ENCODE results near the gene ZNF253.
"Not testable (repeated sequence)": the region's sequence is repeated elsewhere in the genome, so short reads cannot be mapped to it uniquely, and the experiment has no call there.

Gene ZNF253

GRCh38 chr19:19858751-19859150 is 6.9 kb upstream of the ZNF253 start:
- H3K36me3 ChIP-seq (replicated peaks): no peaks in the 10 kb centered on the region
- H3K27me3 ChIP-seq (replicated peaks): no peaks in the 10 kb centered on the region
- H3K4me3 ChIP-seq (ENCODE audit: low read depth, low read length): no peak overlapping the region
- in situ Hi-C loops (cut with HindIII; ENCODE audit: low pct_ligation_motif_present, low sequenced_read_pairs): no loop called here
- no peak overlapping the region for H3K27ac ChIP-seq
- no peak for TF ChIP-seq CTCF (IDR thresholded peaks at IDR 0.05; ENCODE audit: low read depth, low read length, missing control alignments)
- no peak for DNase-seq

DNA sequence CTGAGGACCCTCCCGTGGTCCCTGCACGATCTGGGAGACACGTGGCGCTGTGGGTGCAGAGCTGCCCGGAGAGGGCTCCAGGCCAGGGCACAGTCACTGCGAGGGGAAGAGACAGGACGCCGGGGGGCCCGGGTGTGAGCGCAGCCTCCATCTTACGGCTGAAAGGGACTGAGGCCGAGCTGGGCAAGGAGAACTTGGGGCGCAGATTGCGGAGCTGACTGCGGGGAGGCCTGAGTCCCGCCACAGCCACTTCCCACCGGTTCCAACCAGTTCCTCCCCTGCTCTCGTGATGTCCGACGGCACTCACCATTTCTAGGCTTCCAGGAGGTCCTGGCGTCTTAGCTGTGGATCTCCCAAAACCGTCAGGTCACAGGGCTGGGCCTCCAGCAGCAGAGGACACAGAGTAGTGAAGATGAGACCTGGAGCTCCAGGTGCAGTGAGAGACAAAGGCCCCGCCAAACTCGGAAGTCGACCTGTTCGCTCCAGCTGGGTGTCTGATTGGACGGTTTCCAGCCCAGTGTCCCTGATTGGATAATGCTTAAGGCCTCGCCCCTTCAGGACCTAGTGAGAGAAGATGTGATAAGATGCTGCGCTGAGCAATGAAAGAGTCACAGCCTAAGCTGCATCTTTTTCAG is 4.8 kb upstream of the ZNF253 start:
- H3K4me3 ChIP-seq (ENCODE audit: low read depth, low read length): no peak overlapping the region
- no peaks in the 10 kb centered on the region for H3K36me3 ChIP-seq (replicated peaks)
- no peaks in the 10 kb centered on the region for H3K27me3 ChIP-seq (replicated peaks)
- no peak for TF ChIP-seq CTCF (IDR thresholded peaks at IDR 0.05; ENCODE audit: low read depth, low read length, missing control alignments)
- H3K27ac ChIP-seq: no peak overlapping the region
- no peak for DNase-seq
- in situ Hi-C loops (cut with HindIII; ENCODE audit: low pct_ligation_motif_present, low sequenced_read_pairs): no loop called here

- in situ Hi-C loops (cut with HindIII; ENCODE audit: low pct_ligation_motif_present, low sequenced_read_pairs): no loop called here
- TF ChIP-seq CTCF (IDR thresholded peaks at IDR 0.05; ENCODE audit: low read depth, low read length, missing control alignments): no peak
- Histone ChIP-seq H3K27me3 (replicated peaks) (no peaks in the 10 kb centered on the region), H3K4me3 (ENCODE audit: low read depth, low read length) (peak overlapping the region; percentile 84), H3K36me3 (replicated peaks) (no peaks in the 10 kb centered on the region), H3K27ac (no peak overlapping the region)
- no peak for DNase-seq
These were observed 1.0 kb downstream of the ZNF253 start for GRCh38 chr19:19866611-19867248.

DNA sequence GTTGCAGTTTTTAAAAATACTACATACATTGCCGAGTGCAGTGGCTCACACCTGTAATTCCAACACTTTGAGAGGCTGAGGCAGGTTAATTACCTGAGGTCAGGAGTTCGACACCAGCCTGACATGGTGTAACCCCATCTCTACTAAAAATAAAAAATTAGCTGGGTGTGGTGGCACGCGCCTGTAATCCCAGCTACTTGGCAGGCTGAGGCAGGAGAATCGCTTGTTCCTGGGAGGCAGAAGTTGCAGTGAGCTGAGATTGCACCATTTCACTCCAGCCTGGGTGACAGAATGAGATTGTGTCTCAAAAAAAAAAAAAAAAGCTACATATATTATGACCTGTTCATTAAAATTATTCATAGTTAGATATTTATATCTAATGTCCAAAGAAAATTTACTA is 4.4 kb downstream of the ZNF253 start:
- H3K27ac ChIP-seq; DNase-seq; in situ Hi-C loops (cut with HindIII; ENCODE audit: low pct_ligation_motif_present, low sequenced_read_pairs); H3K36me3 ChIP-seq (replicated peaks); H3K4me3 ChIP-seq (ENCODE audit: low read depth, low read length); H3K27me3 ChIP-seq (replicated peaks): not testable (repeated sequence)

GRCh38 chr19:19871932-19872331 is 6.2 kb downstream of the ZNF253 start:
- Histone ChIP-seq H3K36me3 (replicated peaks) (no peaks in the 10 kb centered on the region), H3K27ac (no peak overlapping the region), H3K27me3 (replicated peaks) (no peaks in the 10 kb centered on the region), H3K4me3 (ENCODE audit: low read depth, low read length) (no peak overlapping the region)
- TF ChIP-seq CTCF (IDR thresholded peaks at IDR 0.05; ENCODE audit: low read depth, low read length, missing control alignments): no peak
- DNase-seq: no peak
- in situ Hi-C loops (cut with HindIII; ENCODE audit: low pct_ligation_motif_present, low sequenced_read_pairs): no loop called here

DNA sequence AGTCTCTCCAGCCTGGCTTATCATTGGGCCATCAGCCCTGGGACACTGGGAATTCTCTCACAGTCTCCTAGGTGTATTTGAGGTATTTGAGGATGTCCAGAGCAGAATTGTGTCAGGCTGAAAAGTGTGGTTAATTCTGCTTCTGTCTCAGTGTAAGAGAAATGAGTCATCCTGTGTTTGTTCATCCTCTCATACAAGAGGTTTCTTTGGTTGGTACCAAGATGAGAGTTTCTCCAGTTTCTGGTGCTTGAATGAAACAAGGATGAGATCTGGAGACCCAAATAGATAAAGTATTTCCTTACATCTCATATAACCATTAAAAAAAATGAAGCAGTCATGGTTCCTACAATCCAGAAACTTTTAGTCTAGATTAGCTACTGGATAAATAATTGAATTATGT is 7.7 kb downstream of the ZNF253 start:
- TF ChIP-seq CTCF (IDR thresholded peaks at IDR 0.05; ENCODE audit: low read depth, low read length, missing control alignments): no peak
- H3K36me3 ChIP-seq (replicated peaks): no peaks in the 10 kb centered on the region
- DNase-seq: no peak
- in situ Hi-C loops (cut with HindIII; ENCODE audit: low pct_ligation_motif_present, low sequenced_read_pairs): no loop called here
- no peak overlapping the region for H3K4me3 ChIP-seq (ENCODE audit: low read depth, low read length)
- H3K27me3 ChIP-seq (replicated peaks): no peaks in the 10 kb centered on the region
- no peak overlapping the region for H3K27ac ChIP-seq
